KMS-11 (cell line): ENCODE data around the gene RGS13.

Experiments
- H2AFZ ChIP-seq: fragments of 200-600 bp; sonication (generic); 2 replicates; pipeline ENCODE4 v1.6.1; 2016; ENCODE audit warnings: antibody characterized with exemption, mixed run types, low read depth
- H3K27ac ChIP-seq: fragments of 200-600 bp; sonication (generic); 2 replicates; pipeline ENCODE4 v1.6.1; 2016; ENCODE audit warnings: mild to moderate bottlenecking, mixed run types
- H3K27me3 ChIP-seq: fragments of 200-600 bp; sonication (generic); 2 replicates; pipeline ENCODE4 v1.6.1; 2017; ENCODE audit warnings: mild to moderate bottlenecking, low read depth, mixed run types, moderate library complexity; ENCODE audit not compliant: insufficient read depth
- H3K36me3 ChIP-seq: fragments of 200-600 bp; sonication (generic); 2 replicates; pipeline ENCODE4 v1.6.1; 2017; ENCODE audit warnings: mild to moderate bottlenecking, mixed run types; ENCODE audit not compliant: insufficient read depth
- H3K4me1 ChIP-seq: fragments of 200-600 bp; sonication (generic); 2 replicates; pipeline ENCODE4 v1.6.1; 2016; ENCODE audit warnings: mild to moderate bottlenecking, low read depth, mixed run types; ENCODE audit not compliant: poor library complexity, severe bottlenecking
- H3K4me2 ChIP-seq: fragments of 200-600 bp; sonication (generic); 2 replicates; pipeline ENCODE4 v1.7.0; 2016; ENCODE audit warnings: mild to moderate bottlenecking, mixed run types
- H3K4me3 ChIP-seq: fragments of 200-600 bp; sonication (generic); IDR thresholded peaks from 2 replicates; pipeline ENCODE4 v1.6.1; 2017; ENCODE audit warnings: low read depth, low read length, mixed read lengths; ENCODE audit not compliant: insufficient read depth
- H3K79me2 ChIP-seq: fragments of 200-600 bp; sonication (generic); 2 replicates; pipeline ENCODE4 v1.6.1; 2016; ENCODE audit warnings: low read depth, mixed run types; ENCODE audit not compliant: insufficient read depth
- H3K9ac ChIP-seq: fragments of 200-600 bp; sonication (generic); 2 replicates; pipeline ENCODE4 v1.6.1; 2016; ENCODE audit warnings: mild to moderate bottlenecking, mixed run types
- H4K20me1 ChIP-seq: fragments of 200-600 bp; sonication (generic); 2 replicates; pipeline ENCODE4 v1.6.1; 2016; ENCODE audit warnings: mild to moderate bottlenecking, mixed run types; ENCODE audit not compliant: insufficient read depth
- TF ChIP-seq, protein P1 (sequence below): fragments of 200-600 bp; sonication (generic); conservative IDR thresholded peaks from 2 replicates; pipeline ENCODE4 v1.6.1; 2017; ENCODE audit warnings: low read depth, mild to moderate bottlenecking, antibody characterized with exemption, low read length, moderate library complexity, mixed read lengths

Gene RGS13, protein sequence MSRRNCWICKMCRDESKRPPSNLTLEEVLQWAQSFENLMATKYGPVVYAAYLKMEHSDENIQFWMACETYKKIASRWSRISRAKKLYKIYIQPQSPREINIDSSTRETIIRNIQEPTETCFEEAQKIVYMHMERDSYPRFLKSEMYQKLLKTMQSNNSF

GRCh38 chr1:192635939-192636338 lies at the start of gene RGS13:
TSS of gene RGS13 (plus strand) at chr1:192636147. CDS start at chr1:192644335, 8,188 bp downstream.
- Histone ChIP-seq H3K36me3 (no peaks in the 10 kb centered on the region), H3K27ac (no peak within 1 kb of the TSS), H3K9ac (no peak within 1 kb of the TSS), H3K79me2 (no peaks in the 10 kb centered on the region), H3K4me2 (no peak within 1 kb of the TSS), H3K27me3 (no peaks in the 10 kb centered on the region), H4K20me1 (no peaks in the 10 kb centered on the region), H2AFZ (no peak within 1 kb of the TSS), H3K4me1 (peaks cover 18% of the 10 kb centered on the region), H3K4me3 (no peak within 1 kb of the TSS)
- TF ChIP-seq, protein P1, sequence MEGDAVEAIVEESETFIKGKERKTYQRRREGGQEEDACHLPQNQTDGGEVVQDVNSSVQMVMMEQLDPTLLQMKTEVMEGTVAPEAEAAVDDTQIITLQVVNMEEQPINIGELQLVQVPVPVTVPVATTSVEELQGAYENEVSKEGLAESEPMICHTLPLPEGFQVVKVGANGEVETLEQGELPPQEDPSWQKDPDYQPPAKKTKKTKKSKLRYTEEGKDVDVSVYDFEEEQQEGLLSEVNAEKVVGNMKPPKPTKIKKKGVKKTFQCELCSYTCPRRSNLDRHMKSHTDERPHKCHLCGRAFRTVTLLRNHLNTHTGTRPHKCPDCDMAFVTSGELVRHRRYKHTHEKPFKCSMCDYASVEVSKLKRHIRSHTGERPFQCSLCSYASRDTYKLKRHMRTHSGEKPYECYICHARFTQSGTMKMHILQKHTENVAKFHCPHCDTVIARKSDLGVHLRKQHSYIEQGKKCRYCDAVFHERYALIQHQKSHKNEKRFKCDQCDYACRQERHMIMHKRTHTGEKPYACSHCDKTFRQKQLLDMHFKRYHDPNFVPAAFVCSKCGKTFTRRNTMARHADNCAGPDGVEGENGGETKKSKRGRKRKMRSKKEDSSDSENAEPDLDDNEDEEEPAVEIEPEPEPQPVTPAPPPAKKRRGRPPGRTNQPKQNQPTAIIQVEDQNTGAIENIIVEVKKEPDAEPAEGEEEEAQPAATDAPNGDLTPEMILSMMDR: no peak

- Histone ChIP-seq H3K4me2 (no peak overlapping the region), H2AFZ (no peak overlapping the region), H3K27me3 (no peaks in the 10 kb centered on the region), H3K4me1 (peaks cover 26% of the 10 kb centered on the region), H3K4me3 (no peak overlapping the region), H3K9ac (no peak overlapping the region), H3K27ac (no peak overlapping the region), H3K79me2 (no peaks in the 10 kb centered on the region), H4K20me1 (no peaks in the 10 kb centered on the region), H3K36me3 (no peaks in the 10 kb centered on the region)
- TF ChIP-seq, protein P1: no peak
Observed at GRCh38 chr1:192587386-192588266, 48.3 kb upstream of the RGS13 start.

GRCh38 chr1:192588546-192588945 lies 47.4 kb upstream of the RGS13 start:
- Histone ChIP-seq H2AFZ (no peak overlapping the region), H3K9ac (no peak overlapping the region), H3K4me2 (no peak overlapping the region), H4K20me1 (no peaks in the 10 kb centered on the region), H3K4me3 (no peak overlapping the region), H3K79me2 (no peaks in the 10 kb centered on the region), H3K4me1 (peaks cover 36% of the 10 kb centered on the region), H3K27me3 (no peaks in the 10 kb centered on the region), H3K36me3 (no peaks in the 10 kb centered on the region), H3K27ac (no peak overlapping the region)
- TF ChIP-seq, protein P1: no peak

- TF ChIP-seq, protein P1: no peak
- Histone ChIP-seq H3K9ac (no peak overlapping the region), H2AFZ (no peak overlapping the region), H3K27ac (no peak overlapping the region), H3K4me2 (no peak overlapping the region), H3K4me3 (no peak overlapping the region), H4K20me1 (no peaks in the 10 kb centered on the region), H3K4me1 (peaks cover 42% of the 10 kb centered on the region), H3K36me3 (no peaks in the 10 kb centered on the region), H3K27me3 (no peaks in the 10 kb centered on the region), H3K79me2 (no peaks in the 10 kb centered on the region)
Observed at GRCh38 chr1:192589813-192590212, 46.1 kb upstream of the RGS13 start.
